Measurements from ENCODE around the gene OPHN1.
"Not testable (repeated sequence)": the region's sequence is repeated elsewhere in the genome, so short reads cannot be mapped to it uniquely, and the experiment has no call there.

OPHN1 gene

GRCh38 chrX:68354879-68355628 lies 78.2 kb downstream of the OPHN1 start:
- DNase-seq (no peak), ATAC-seq (no peak)

DNA sequence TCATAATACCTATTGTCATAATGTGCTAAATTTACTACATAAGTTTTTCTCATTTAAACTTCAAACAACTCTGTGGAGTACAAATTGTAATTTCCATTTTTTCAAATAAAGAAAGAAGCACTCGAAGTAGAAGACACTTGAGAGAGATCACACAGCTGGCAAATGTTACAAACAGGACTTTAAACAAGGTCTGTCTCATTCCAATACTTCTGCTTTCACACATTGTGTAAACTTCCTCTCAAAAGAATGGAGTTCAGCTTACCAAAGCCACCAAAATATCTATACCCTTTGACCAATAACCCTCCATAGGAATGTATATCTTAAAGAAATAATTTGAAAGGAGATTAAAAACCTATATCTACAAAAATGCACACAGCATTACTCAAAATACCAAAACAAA lies 88.3 kb downstream of the OPHN1 start:
- no peak for ATAC-seq
- DNase-seq: no peak

- ATAC-seq: no peak
These were observed 89.7 kb downstream of the OPHN1 start for GRCh38 chrX:68343551-68343950.

GRCh38 chrX:68332201-68332731 lies 101.0 kb downstream of the OPHN1 start:
- DNase-seq (no peak), ATAC-seq (no peak)

More at GRCh38 chrX:68343551-68343950, 89.7 kb downstream of the OPHN1 start:
- DNase-seq: no peak

GRCh38 chrX:68326841-68327240 lies 106.5 kb downstream of the OPHN1 start:
- DNase-seq, ATAC-seq: not testable (repeated sequence)

DNA sequence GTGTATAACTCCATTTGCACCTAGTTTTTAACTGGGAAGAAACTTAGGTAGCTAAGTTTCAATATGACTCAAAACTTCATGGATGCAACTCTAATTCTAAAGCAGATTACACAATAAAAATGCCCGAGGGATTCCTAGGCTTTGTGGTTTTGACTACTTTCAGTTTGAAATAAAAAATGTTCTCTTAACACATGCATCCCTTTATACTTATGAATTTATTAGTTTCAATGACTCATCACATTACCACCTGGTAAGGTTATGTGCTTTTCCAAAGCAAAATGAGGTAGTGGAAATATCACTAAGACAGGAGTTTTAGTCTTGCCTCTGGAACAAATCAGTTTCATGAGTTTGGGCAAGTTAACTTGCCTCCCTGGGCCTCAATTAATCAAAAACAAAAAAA lies 125.5 kb downstream of the OPHN1 start:
- DNase-seq (no peak), ATAC-seq (no peak)

DNA sequence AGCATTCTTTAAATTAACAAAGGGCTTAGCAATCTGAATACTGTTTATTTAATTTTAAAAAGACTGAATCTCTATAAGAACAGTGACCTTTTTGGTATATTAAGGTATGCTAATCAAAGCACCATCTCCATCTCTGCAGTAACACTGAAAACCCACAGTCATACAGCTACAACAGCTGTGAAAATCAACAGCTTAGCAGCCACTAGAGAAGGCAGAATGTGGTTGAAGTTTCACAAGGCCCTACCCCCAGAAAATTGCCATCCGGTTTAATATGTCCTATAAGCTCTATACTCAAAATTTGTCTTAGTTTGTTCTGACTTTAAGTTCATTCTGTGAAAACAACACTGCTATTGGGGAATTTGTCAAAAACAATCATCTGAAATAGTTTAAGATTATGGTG lies 128.7 kb downstream of the OPHN1 start:
- DNase-seq: no peak
- no peak for ATAC-seq

- ATAC-seq (no peak), DNase-seq (no peak)
These were observed 133.4 kb downstream of the OPHN1 start for GRCh38 chrX:68299898-68300297.

- DNase-seq: no peak
- ATAC-seq: no peak
These were observed 140.8 kb downstream of the OPHN1 start for GRCh38 chrX:68292471-68292870.

GRCh38 chrX:68288127-68288526 lies 145.2 kb downstream of the OPHN1 start:
- no peak for DNase-seq
- ATAC-seq: no peak

DNA sequence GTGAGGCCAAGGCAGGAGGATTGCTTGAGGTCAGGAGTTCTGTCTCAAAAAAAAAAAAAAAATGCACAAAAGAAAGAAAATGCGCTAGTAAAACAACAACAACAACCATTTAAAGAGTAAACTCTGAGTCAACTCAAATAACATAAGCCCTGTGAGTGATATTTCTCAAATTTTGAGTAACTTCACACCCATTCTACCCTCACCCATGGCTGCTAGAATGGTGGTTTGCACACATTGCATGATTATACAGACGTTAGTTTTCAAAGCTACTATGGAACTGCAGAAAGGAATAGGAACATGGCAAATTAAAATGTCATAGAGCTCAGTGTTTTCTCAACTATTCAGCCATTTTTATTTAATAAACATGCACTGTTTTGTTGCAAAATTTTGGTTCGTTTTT lies 145.9 kb downstream of the OPHN1 start:
- DNase-seq: no peak
- ATAC-seq: no peak

- no peak for ATAC-seq
- DNase-seq: no peak
These were observed 146.3 kb downstream of the OPHN1 start for GRCh38 chrX:68286980-68287379.

- ATAC-seq: no peak
- no peak for DNase-seq
These were observed 147.2 kb downstream of the OPHN1 start for GRCh38 chrX:68286076-68286475.

DNA sequence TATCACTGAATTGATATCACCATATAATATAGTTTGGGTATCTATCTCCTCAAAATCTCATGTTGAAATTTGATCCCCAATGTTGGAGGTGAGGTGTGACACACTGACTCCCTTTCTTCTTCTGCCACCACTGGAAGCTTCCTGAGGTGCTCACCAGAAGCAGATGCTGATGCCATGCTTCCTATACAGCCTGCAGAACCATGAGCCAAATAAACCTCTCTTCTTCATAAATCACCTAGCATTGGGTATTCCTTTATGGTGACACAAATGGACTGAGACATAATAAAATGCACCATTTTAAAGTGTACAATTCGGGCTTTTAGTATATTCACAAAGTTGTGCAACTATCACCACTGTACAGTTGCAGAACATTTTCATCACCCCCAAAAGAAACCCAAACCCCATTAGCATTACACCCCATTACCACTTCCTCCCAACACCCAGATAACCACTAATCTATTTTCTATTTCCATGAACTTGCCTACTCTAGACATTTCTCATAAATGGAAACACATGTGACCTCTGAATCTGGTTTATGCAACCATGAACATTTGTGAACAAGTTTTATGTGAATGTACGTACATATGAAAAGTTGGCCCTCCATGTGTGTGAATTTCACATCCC lies 148.9 kb downstream of the OPHN1 start:
- DNase-seq (no peak), ATAC-seq (no peak)

- no peak for ATAC-seq
- no peak for DNase-seq
These were observed 159.4 kb downstream of the OPHN1 start for GRCh38 chrX:68273887-68274286.

- DNase-seq, ATAC-seq: not testable (repeated sequence)
These were observed 168.5 kb downstream of the OPHN1 start for GRCh38 chrX:68264793-68265192.

GRCh38 chrX:68261060-68261672 lies 172.1 kb downstream of the OPHN1 start:
- DNase-seq (no peak), ATAC-seq (no peak)

- DNase-seq: no peak
- ATAC-seq: no peak
These were observed 176.3 kb downstream of the OPHN1 start for GRCh38 chrX:68256990-68257389.

DNA sequence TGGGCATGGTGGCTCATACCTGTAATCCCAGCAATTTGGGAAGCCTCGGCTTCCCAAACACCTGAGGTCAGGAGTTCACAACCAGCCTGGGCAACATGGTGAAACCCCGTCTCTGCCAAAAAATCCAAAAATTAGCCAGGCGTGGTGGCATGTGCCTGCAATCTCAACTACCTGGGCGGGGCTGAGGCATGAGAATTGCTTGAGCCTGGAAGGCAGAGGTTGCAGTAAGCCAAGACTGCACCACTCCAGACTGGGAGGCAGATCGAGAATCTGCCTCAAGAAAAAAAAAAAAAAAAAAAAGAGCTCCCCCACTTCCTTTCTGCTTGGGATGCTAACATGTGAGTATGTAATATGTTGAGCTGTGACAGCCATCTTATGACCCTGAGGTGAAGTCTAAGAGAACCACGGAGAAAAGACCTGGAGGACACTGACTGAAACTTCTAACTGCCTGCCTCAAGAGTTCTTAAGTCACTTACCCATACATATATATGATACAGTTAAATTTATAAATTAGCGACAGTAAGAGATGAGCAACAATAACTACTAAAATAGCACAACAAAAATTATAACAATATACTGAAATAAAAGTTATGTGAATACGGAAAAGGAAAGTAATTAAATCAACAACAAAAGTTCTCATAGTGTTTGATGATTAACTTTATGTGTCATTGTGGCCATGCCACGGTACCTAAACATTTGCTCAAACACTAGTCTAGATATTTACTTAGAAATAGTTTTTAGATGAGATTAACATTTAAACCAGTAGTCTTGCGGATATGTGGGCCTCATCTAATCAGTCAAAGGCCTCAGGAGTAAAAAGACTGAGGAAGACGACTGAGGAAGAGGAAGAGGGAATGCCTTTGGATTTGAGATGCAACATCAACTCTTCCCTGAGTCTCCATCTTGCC lies 178.3 kb downstream of the OPHN1 start:
- DNase-seq (no peak), ATAC-seq (no peak)

DNA sequence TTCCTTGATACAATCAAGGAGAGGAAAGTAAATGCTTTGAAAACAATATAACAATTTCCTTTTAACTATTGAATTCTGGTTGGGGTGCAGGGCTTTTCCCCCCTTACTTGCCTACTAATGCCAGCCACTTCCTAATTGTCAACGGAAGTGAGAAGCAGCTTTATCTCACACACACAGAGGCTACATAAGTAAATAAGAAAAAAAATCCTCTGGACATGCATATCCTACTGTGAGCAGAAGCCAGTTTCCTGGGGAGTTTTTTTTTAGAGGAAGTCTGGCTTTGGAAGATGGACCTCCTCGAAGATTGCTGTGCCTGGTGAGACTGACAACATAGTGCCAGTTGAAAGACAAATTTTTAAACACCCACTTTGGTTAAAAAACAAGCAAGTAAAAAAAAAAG lies 180.6 kb downstream of the OPHN1 start:
- ATAC-seq (no peak), DNase-seq (no peak)

DNA sequence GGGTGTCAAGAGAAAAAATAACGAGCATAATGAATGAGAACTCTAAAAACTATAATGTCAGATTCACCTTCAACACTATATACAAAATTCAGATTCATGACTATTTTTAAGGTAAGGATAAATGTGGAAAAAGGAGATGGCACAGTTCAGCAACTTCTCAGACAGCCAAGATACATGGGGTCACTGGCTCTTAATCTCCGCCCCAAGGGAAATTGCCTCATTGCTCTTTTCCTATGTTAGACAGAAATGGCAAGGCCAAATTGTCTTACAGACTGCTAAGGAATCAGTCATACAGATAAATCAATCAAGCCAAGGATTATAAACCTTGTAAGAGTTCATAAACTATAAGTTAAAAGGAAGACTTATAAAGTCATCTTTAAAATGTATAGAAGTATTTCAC lies 183.4 kb downstream of the OPHN1 start:
- ATAC-seq: no peak
- DNase-seq: no peak

- DNase-seq (no peak), ATAC-seq (no peak)
These were observed 183.9 kb downstream of the OPHN1 start for GRCh38 chrX:68249401-68249831.

Measured in stimulated activated naive CD8-positive, alpha-beta T cell treated with anti-CD3 and anti-CD28 coated beads, Interleukin-15, Interleukin-2, amounts not matched to agents 100 U/mL and 50 U/mL, for 24 hours (primary cell).